Colonic mucosa (tissue), 4 donors: ENCODE data around the gene DTYMK. TPM values are rescaled to one million over a fixed set of nuclear protein-coding genes. Genes with fewer than 3 reads are reported as not detected.

ENCODE experiments used
- DNase-seq: peaks from one replicate; pipeline ENCODE4 v3.0.0-alpha.2; 2020
- H3K27ac ChIP-seq: fragments of 200-600 bp; one replicate; pipeline ENCODE4 v1.8.0; 2021
- H3K27me3 ChIP-seq: fragments of 200-600 bp; one replicate; pipeline ENCODE4 v1.8.0; 2021
- H3K36me3 ChIP-seq: fragments of 200-600 bp; one replicate; pipeline ENCODE4 v1.8.0; 2021
- H3K4me1 ChIP-seq: fragments of 200-600 bp; one replicate; pipeline ENCODE4 v1.8.0; 2021; ENCODE audit warnings: mild to moderate bottlenecking
- H3K4me3 ChIP-seq: fragments of 200-600 bp; one replicate; pipeline ENCODE4 v1.8.0; 2021
- H3K9ac ChIP-seq, 2 donors: one replicate each; pipeline ENCODE4 v1.7.0; 2013; ENCODE audit warnings: control low read depth in 2 of 2, low read depth in 2 of 2, low read length in 2 of 2
- H3K9me3 ChIP-seq: fragments of 200-600 bp; one replicate; pipeline ENCODE4 v1.8.0; 2021
- intact Hi-C: fragments of 100-400 bp; cut with DNase I; formaldehyde crosslinking; loops from one replicate; pipeline ENCODE4 v1.14.1; 2022
- total RNA-seq, 2 donors: library from RNA; stranded (reverse); fragmentation: NEBNext Ultra II Directional in 1 of 2; extraction: Animal tissue kit (Norgen Biotek cat#: 25700) in 1 of 2; gene quantifications; one replicate each; pipeline ENCODE4 v1.2.1, GENCODE V29; 2021
- TF ChIP-seq, protein P1 (sequence below): fragments of 200-600 bp; IDR thresholded peaks from one replicate; pipeline ENCODE4 v1.8.0; 2022; ENCODE audit warnings: antibody characterized with exemption, mild to moderate bottlenecking
- donor health status: healthy.
- donor health status: DM: no; HTN: no; CAD: no.
- donor health status: DM: no; HTN: no; CAD: no.

The DTYMK gene
- total RNA-seq, 2 donors from 2014 or later: 22.6 to 106 TPM

DNA sequence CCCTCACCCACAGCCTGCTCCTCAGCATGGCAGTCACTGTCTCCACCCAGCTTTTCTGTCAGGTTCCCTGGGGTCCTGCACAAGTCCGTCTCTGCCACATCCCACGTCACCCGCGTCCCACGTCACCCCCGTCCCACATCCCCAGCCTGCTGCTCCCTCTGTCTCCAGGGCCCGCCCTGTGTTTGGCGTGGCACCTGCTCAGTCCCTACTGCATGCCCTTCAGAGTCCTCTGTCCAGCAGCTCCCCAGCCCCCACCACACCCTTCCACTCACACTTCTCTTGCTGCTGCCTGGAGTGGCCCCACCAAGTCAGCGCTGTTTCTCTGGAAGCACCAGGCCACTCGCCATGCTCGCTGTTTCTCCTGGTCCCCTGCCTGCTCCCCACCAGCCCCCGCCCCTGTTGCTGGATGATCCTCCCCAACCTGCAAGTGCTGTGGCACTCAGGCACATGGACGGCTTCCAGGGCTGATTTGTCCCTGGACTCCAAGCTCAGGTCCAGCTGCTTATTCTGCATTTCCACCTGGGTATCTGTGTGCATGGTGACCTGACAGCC, 30.3 kb downstream of the DTYMK start:
- Histone ChIP-seq H3K27ac (no peak overlapping the region), H3K4me1 (no peaks in the 10 kb centered on the region), H3K9me3 (no peaks in the 10 kb centered on the region), H3K36me3 (peaks cover 23% of the 10 kb centered on the region), H3K27me3 (no peaks in the 10 kb centered on the region), H3K4me3 (no peak overlapping the region), H3K9ac (no peak overlapping the region)
- intact Hi-C loops: no loop called here
- TF ChIP-seq, protein P1, sequence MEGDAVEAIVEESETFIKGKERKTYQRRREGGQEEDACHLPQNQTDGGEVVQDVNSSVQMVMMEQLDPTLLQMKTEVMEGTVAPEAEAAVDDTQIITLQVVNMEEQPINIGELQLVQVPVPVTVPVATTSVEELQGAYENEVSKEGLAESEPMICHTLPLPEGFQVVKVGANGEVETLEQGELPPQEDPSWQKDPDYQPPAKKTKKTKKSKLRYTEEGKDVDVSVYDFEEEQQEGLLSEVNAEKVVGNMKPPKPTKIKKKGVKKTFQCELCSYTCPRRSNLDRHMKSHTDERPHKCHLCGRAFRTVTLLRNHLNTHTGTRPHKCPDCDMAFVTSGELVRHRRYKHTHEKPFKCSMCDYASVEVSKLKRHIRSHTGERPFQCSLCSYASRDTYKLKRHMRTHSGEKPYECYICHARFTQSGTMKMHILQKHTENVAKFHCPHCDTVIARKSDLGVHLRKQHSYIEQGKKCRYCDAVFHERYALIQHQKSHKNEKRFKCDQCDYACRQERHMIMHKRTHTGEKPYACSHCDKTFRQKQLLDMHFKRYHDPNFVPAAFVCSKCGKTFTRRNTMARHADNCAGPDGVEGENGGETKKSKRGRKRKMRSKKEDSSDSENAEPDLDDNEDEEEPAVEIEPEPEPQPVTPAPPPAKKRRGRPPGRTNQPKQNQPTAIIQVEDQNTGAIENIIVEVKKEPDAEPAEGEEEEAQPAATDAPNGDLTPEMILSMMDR: no peak
- no peak for DNase-seq

DNA sequence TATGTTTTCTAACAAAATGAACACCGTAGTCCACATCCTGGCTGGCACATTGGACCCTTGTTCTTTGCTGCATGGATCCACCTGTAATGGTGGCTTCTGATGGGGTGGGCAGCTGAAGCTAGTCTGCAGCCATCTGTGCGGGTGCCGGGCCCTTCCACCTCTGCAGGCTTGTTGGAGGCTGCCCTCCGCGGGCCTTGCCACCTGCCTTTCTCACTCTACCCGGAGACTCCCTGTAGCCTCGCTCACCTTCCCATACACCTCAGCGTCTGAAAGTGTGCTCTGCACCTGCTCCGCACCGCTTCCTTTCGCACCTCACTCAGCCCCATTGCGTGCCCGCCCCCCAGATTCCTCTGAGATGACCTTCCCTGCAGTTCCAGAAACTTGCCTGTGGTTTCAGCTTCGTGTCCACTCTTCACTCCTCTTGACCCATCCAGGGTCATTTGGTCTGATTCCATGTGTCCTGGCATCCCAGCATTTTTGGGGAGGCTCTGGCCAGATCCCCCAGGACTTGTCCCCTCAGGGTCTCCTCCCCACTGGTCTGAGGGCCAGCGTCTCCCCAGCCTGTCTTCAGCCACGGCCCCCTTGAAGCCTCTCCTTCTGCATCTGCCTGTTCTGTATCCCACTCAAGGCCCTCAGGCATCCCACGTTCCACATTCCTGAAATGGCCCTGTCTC, 31.0 kb downstream of the DTYMK start:
- peaks cover 23% of the 10 kb centered on the region for H3K36me3 ChIP-seq

DNA sequence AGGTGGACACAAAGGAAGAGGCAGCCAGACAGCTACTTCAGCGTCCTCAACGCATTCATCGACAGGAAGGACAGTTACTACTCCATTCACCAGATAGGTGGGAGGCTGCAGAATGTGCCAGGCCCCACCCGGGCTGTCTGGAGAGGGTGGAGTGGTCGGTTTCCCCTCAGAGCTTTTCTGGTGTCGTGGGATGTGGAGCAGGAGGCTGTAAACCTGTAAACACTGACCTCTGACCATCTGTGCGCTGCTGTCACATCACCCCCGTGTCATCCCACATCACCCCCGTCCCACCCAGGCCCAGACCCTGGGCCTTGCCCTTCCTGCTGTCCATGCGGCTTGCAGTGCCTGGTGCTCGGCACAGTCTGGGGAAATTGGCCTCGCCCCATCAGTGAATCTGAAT, 32.1 kb downstream of the DTYMK start:
- Histone ChIP-seq H3K4me1 (no peaks in the 10 kb centered on the region), H3K4me3 (no peak overlapping the region), H3K27me3 (no peaks in the 10 kb centered on the region), H3K9ac (no peak overlapping the region), H3K9me3 (no peaks in the 10 kb centered on the region), H3K27ac (no peak overlapping the region), H3K36me3 (peaks cover 23% of the 10 kb centered on the region)
- no peak for DNase-seq
- TF ChIP-seq, protein P1: no peak
- intact Hi-C loops: no loop called here

More for the DNA sequence above, 31.0 kb downstream of the DTYMK start:
- Histone ChIP-seq H3K4me1 (no peaks in the 10 kb centered on the region), H3K27ac (no peak overlapping the region), H3K9me3 (no peaks in the 10 kb centered on the region), H3K27me3 (no peaks in the 10 kb centered on the region), H3K9ac (no peak overlapping the region), H3K4me3 (no peak overlapping the region)
- intact Hi-C loops: no loop called here
- TF ChIP-seq, protein P1: no peak
- DNase-seq: no peak

DNA sequence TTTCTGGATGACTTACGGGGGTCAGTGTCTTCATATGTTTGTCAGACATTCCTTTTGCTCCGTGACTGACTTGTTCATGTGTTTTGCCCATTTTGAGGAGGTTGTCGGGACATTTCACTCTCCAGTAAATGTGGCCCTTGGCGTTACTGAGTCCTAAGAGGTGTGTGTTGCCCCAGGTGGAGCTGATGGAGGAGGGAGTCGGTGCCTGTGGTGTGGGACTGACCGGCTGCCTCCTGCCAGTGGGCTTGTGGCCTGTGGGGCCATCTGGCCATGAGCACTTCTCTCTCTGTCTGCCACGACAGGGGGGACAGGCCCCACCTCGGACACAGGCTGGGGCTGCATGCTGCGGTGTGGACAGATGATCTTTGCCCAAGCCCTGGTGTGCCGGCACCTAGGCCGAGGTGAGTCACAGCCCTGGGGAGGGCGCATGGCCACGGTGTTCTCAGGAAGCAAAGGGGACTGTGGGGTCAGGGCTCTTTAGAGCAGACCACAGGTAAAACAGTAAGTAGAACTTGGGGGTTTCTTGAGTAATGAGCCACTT, 33.3 kb downstream of the DTYMK start:
- DNase-seq: no peak
- Histone ChIP-seq H3K36me3 (peaks cover 23% of the 10 kb centered on the region), H3K9me3 (no peaks in the 10 kb centered on the region), H3K4me3 (no peak overlapping the region), H3K4me1 (no peaks in the 10 kb centered on the region), H3K27ac (no peak overlapping the region), H3K27me3 (no peaks in the 10 kb centered on the region), H3K9ac (no peak overlapping the region)
- TF ChIP-seq, protein P1: no peak
- intact Hi-C loops: no loop called here

DNA sequence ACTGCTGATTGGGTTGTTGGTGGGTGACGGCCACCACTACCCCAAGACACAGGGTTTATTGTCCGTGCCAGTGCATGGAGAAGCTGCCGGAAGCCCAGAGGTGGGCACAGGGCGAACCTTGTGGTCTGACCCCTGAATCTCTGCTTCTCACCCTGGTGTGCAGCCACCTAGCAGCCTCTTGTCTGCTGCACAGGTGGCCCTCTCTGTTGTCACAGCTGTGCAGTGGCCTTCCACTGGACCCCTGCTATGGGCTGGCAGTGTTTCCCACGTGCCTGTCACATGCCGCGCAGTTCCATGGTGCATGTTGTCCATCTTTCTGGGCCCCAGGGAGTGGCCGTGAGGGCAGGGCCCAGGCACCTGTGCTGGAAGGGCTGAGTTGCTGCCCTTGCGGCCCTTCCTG, 33.9 kb downstream of the DTYMK start:
- no peak overlapping the region for H3K27ac ChIP-seq
- H3K9me3 ChIP-seq: no peaks in the 10 kb centered on the region
- peaks cover 23% of the 10 kb centered on the region for H3K36me3 ChIP-seq
- intact Hi-C loops: no loop called here
- no peak overlapping the region for H3K9ac ChIP-seq
- no peak overlapping the region for H3K4me3 ChIP-seq
- TF ChIP-seq, protein P1: no peak
- no peaks in the 10 kb centered on the region for H3K27me3 ChIP-seq
- no peak for DNase-seq
- H3K4me1 ChIP-seq: no peaks in the 10 kb centered on the region
